SIG-M5 treated with dmso at 0.1 percent for 504 hours (cell line): Measurements from ENCODE around the gene RPL10A.
"Not testable (repeated sequence)": the region's sequence is repeated elsewhere in the genome, so short reads cannot be mapped to it uniquely, and the experiment has no call there.

Source experiments
- DNase-seq: peaks from one replicate; lab custom pipeline; 2025; ENCODE audit not compliant: unreplicated experiment; lab: John Stamatoyannopoulos, UW

The RPL10A gene

GRCh38 chr6:35510916-35511561 lies 42.8 kb downstream of the RPL10A start:
- DNase-seq: no peak

DNA sequence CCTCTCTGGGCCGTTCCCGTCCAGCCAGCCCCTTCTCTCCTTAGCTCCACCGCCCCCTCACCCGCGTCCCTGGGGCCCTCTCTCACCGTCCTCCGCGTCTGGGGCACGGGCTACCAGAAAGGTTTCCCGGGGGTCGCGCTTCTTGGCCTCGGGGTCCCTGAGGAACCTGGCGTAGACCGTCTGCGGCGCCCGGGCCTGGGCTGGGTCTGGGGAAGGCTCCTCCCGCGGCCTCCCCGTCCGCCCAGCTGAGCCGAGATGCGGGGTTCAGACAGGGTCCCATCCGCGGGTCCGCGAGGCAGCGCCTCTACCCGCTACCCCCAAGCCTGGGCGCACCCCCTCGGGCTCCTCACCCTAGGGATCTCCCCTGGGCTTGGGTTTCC lies 43.4 kb downstream of the RPL10A start:
- no peak for DNase-seq

GRCh38 chr6:35512006-35512405 lies 43.8 kb downstream of the RPL10A start:
- no peak for DNase-seq

- DNase-seq: no peak
These were observed 44.5 kb downstream of the RPL10A start, which contains the start of gene TULP1 for GRCh38 chr6:35512740-35513139. TULP1 (minus strand) TSS chr6:35512896; CDS start chr6:35512858, 38 bp downstream.

DNA sequence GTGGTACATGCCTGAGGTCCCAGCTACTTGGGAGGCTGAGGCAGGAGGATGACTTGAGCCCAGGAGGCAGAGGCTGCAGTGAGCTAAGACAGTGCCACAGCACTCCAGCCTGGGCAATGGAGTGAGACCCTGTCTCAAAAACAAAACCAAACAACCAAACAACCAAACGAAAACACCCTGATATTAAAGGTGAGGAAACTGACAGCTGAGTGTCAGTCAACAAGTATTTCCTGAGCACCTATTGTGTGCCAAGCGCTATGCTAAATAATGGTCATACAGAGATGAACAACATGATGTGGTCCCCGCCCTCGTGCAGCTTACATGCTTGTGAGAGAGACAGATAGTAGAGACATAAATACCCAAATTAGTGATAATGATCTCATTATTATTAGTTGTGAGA lies 46.4 kb downstream of the RPL10A start:
- DNase-seq: no peak

- not testable (repeated sequence) for DNase-seq
These were observed 47.7 kb downstream of the RPL10A start for GRCh38 chr6:35515939-35516338.

DNA sequence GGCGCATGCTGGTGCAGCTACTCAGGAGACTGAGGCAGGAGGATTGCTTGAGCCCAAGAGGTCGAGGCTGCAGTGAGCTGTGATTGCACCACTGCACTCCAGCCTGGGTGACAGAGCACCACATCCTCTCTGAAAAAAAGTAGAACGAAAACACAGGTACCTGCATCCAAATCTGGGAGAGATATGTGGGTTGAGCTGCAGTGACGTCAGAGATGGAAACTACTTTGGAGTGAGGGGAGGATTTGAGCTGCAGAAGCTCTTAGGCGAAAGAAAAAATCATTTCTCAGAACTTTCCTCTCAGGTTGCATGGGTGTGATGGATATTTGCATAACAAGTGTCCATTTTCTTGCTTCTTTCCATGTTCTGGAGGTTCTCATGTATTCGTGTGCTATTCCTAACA lies 48.5 kb downstream of the RPL10A start:
- no peak for DNase-seq

DNA sequence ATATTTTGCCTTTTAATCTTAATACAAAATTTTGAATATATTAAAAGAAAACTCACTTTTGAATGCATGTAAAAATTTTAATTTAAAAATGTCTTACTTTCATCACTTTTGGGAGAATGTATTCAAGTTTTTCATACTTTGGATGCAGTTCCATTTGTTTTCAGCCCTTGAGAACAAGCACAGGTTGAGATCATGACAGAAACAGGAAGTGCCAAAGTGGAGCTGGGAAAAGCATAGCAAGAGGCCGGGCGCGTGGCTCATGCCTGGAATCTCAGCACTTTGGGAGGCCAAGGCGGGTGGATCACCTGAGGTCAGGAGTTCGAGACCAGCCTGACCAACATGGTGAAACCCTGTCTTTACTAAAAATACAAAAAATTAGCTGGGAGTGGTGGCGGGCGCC lies 49.8 kb downstream of the RPL10A start:
- not testable (repeated sequence) for DNase-seq

DNA sequence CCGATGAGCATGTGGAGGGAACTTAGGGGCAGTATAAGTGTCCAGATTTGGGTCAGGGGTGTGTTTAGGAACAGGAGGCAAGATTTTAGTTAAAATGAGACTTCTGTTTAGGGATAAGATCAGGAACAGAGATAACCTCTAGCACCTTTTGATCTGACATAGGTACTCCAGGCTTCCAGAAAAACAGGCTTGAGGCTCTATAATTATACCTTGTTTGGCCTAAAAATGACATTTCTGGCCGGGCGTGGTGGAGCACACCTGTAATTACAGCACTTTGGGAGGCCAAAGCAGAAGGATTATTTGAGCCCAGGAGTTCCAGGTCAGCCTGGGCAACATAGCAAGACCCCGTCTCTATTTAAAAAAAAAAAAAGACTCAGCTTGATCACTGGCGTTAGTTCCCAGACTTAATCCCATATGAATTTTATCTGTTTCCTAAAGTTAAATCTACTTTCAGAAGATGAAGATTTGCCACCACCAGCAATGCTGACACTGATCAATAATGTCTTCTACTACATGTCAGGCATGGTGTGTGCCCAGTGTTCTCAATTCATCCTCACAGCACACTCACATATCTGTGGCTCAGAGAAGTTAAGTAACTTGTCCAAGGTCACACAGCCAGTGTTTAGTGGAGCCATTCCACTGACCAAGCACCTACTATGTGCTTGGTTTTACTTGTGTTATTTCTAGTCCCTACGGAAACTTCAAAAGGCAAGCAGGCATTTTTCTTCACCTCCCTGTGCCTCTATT lies 50.5 kb downstream of the RPL10A start:
- no peak for DNase-seq

- DNase-seq: no peak
These were observed 51.3 kb downstream of the RPL10A start for GRCh38 chr6:35519313-35520015.
